Activated CD8-positive, alpha-beta memory T cell treated with anti-CD3 and anti-CD28 coated beads for 48 hours (primary cell): Measurements from ENCODE around the gene TRAPPC11.

Experiments
- DNase-seq, 3 experiments: peaks; one replicate each; pipeline ENCODE4 v3.0.0-alpha.2; 2020; ENCODE audit warnings: low read depth in 2 of 3, low spot score in 2 of 3

Gene TRAPPC11

GRCh38 chr4:183757060-183757459 is 98.0 kb downstream of the TRAPPC11 start:
- no peak for DNase-seq

- no peak for DNase-seq
These were observed 99.1 kb downstream of the TRAPPC11 start for GRCh38 chr4:183758061-183758757.

GRCh38 chr4:183758758-183759447 is 99.8 kb downstream of the TRAPPC11 start:
- no peak for DNase-seq

- no peak for DNase-seq
These were observed 101.2 kb downstream of the TRAPPC11 start for GRCh38 chr4:183760326-183760725.
